GM21717 (cell line): ENCODE data around the gene SLC25A28.
"Not testable (repeated sequence)": the region's sequence is repeated elsewhere in the genome, so short reads cannot be mapped to it uniquely, and the experiment has no call there.

Experiments used
- ATAC-seq: cut with Tn5 transposase; IDR thresholded peaks from one replicate; pipeline ENCODE4 v1.9.1; 2021; ENCODE audit warnings: mild to moderate bottlenecking, moderate library complexity; ENCODE audit not compliant: unreplicated experiment

The SLC25A28 gene

DNA sequence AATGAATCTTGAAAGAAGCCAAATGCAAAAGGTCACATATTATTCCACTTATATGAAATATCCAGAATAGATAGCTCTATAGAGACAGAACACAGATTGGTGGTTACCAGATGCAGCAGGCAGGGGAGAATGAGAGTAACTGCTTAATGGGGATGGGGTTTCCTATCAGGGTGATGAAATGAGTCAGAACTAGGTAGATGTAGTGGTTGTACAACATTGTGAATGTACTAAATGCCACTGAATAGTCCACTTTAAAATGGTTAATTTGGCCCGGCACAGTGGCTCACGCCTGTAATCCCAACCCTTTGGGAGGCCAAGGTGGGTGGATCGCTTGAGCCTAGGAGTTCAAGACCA, 9.4 kb upstream of the SLC25A28 start:
- ATAC-seq = peak; percentile 55

DNA sequence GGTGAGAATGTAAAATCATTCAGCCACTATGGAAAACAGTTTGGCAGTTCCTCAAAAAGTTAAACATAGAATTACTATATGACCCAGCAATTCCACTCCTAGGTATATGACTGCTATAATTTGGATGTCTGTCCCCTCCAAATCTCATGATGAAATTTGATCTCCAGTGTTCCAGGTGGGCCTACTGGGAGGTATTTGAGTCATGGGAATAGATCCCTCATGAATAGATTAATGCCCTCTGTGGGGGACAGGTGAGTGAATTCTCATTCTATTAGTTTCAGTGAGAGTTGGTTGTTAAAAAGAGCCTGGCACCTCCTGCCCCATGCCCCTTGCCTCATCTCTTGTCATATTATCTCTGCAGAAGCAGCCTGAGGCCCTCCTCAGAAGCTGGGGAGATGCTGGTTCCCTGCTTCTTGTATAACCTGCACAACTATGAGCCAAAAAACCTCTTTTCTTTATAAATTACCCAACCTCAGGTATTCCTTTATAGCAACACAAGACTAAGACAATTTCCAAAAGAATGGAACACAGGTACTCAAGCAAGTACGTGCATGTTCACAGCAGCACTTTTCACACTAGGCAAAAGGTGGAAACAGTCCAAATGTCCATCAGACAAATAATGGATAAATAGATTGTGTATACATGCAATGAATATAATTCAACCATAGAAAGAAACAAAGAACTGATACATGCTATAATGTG, 8.8 kb upstream of the SLC25A28 start:
- no peak for ATAC-seq

DNA sequence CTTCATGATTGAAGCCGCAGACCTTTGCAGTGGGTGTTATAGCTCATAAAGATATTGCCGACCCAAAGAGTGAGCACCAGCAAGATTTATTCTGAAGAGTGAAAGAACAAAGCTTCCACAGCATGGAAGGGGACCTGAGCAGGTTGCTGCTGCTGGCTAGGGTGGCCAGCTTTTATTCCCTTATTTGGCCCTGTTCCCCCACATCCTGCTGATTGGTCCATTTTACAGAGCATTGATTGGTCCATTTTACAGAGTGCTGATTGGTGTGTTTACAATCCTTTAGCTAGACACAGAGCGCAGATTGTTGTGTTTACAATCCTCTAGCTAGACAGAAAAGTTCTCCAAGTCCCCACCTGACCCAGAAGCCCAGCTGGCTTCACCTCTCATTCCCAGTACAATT, 4.9 kb upstream of the SLC25A28 start:
- not testable (repeated sequence) for ATAC-seq

DNA sequence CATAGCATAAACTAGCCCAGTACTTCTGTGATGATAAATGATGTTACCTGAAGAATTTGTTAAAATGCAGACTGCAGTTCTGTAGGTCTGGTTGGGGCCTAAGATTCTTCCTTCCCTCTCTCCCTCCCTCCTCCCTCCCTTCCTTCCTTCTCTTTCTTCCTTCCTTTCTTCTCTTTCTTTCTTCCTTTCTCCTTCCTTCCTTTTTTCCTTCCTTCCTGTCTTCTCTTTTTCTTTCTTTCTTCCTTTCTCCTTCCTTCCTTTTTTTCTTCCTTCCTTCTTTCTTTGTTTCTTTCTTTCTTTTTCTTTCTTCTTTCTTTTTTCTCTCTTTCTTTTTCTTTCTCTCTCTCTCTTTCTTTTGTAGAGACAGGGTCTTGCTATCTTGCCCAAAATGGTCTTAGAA, 3.7 kb upstream of the SLC25A28 start:
- no peak for ATAC-seq

DNA sequence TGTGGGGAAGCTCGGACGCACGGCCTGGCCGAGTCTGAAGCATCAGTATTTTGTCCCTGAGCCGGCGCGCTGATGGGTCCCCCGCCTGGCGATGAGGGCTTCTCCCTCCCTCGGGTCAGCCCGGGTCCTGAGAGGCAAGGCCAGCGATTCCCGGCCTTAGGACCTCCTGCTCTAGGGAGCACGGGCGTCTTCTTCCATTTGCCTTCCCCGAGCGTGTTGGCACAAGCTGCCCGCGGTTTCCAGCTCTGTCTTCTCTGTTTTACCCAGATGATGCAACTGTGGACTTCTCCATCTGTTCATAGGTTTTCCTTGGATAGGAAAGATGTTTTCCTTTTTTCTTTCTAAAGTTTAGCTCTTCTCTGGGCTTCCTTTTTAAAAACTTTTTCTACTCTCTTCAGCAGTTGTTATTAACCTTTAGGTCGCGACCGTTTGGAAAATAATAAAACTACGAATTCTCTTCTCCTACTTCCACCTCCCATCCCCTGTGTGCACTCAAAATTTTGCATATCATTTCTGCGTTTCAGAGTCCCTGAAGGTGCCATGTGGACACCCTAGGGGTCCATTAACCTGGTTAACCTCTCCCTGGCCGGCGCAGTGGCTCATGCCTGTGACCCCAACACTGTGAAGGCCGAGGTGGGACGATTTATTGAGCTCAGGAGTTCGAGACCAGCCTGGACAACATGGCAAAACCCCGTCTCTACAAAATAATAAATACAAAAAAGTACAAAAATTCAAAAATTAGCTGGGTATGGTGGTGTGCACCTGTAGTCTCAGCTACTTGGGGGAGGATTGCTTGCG, 1.4 kb upstream of the SLC25A28 start:
- ATAC-seq = no peak

DNA sequence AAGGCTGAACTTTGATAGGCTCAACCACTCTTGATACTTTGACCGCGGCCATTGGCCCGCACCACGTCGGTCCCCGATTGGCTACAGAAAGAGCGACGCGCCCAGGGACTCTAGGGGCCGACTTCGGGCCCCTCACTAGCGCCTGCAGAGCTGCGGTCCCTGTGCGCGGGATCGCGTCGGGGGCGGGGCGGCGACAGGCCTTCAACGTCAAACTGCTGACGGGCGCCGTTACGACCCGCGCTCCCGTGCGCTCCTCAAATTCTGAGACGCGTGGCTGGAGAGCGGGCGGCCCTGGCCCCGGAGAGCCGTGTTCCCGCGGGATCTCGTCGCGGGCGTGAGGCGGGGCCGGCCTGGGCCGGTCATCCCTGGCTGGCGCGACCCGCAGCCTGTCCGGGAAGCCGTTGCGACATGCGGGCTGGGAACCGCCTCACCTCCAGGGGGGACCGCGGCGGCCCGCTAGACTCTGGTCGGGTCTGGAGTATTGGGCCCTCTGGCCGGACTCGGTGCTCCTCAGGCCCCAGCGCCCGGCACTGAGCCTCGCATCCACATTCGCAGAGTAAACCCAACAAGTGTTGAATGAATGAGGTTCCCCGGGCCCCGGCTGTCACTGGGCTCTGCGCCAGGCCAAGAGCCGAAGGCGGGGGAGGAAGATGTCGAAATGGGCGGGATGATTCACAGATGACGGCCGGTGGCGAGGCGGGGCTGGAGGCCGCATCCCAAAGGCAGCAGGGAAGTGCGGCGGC, 643 bp upstream of the SLC25A28 start:
- peak; percentile 90 for ATAC-seq

DNA sequence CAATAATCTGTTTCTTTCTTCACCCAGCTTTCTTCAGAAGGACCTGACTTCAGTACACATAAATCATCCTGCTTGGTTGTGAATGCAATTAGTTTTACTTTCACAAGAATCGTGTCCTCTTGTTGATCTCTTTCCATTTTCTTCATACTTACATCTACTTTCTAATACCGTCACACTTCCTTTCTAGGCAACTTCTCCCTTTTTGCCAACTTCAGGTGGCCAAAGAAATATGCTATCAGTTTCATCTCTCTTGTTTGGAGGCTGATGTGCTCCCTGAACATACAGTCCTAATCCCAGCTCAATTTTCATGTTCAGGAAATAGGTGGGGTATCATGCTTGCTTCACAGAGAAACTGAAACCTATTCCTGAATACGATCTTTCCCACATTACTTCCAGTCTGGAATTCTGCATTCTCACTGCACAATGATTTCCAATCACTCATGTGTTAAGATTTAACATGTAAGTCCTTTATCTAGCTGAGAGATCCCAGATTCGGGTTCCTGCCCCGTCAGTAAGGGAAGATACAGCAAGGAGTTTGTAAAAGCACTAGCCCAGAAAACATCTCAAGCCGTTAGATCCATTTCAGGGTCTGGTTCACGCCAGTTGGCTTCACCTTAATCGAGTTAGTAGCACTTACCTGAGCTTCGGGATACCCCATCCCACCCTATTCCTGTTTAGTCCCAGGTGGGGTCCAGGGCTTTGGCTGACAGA, 994 bp downstream of the SLC25A28 start:
- ATAC-seq = no peak

DNA sequence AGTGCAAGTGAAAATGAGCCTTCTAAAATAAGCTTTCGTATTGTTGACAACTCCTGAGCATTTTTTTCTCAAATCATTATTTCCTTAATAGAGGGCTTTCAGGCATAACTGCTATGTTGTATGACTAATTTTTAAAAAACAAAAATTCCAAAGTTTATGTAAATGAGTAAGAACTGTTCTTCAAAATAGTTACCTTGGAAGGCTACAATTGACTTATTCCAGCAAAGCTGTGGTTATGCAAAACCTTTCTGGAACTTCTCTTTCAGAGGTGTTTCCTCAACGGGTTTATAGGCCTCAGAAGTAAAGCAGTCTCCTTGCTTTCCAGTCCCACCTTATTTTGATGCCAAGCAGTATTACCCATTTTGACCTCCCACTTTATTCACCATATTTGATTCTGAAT, 2.5 kb downstream of the SLC25A28 start:
- no peak for ATAC-seq

DNA sequence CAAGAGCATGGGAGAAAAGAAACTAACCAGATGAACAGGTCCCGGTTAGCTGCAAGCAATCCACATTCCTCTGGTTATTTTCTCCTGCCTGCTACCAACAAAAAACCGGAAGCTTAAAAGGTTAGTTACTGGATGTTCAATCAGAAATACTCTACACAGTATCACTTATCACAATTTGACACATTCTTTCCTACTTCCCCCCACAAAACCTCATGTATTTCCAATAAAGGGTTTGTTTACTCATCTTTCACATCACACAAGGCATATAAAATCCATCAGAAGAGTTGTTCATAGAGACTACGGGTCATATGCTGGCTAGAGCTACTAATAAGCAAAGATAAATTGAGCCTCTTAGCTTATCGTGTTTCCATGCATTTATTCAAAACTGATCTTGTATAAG, 4.8 kb downstream of the SLC25A28 start:
- ATAC-seq = no peak

DNA sequence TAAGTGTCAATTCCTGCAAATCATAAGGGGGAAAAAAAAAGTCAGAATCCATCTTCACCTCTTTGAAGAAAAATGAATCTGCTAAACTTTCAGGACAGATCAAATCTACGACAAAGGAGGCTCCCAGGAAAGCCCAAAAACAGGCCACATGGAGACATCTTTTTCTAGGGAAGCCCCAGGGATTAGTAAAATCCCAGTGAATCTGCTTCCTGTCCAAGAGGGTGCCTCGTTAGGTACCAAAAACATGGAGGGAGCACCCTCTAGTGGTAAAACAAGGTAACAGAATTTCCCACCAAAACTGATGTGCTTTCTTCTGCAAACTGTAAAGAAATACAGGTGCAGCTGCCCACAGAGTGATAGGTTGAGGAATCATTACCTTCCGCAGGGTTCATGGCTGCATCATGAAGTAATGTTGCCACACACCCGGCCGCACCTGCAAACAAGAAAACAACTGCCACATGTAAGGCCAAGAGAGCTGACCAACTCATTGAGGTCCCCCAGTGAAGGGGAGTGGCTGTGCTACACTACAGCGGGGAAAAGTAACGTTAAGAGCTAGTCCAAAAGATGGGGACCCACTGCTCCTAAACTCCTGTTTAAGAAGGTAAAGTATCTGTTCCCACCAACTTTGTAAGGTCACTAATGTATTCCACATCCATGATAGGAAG, 7.9 kb downstream of the SLC25A28 start:
- no peak for ATAC-seq

DNA sequence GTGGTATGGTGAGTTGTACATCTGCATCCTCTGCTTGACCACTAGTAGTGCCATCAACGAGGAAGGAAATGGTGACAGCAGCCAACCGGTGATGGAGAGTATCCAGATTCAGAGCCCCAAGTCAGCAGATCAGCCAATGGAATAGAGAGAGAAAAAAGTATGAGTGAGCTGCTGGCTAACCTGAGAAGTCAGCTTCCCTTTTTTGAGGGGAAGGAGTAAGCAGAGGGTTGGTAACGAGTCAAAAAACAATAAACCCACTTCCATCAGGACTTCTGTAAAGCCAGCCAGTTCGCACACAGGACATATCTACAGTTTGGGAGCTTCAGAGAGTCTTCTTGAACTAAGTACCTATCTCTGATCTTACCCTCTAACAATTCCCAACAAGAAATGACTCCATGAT, 8.9 kb downstream of the SLC25A28 start:
- ATAC-seq = no peak

DNA sequence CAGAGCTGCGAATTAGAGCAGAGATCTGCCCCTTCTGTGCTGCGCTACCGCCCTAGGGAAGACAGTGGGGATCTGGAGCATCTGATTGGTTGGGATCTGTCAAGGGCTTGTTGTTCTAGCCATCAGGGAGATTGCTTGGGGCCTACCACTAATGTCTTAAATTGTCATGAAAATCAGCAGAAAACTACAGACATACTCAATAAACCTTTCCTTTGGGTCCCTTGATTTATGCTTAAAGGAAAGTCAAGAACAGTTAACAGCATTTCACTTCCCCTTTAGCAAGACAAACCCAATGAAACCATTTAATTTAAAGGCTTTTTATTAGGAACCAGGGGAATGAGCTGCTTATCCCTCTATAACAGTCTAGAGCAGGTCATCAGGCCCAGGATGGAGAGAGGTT, 10.0 kb downstream of the SLC25A28 start:
- no peak for ATAC-seq

DNA sequence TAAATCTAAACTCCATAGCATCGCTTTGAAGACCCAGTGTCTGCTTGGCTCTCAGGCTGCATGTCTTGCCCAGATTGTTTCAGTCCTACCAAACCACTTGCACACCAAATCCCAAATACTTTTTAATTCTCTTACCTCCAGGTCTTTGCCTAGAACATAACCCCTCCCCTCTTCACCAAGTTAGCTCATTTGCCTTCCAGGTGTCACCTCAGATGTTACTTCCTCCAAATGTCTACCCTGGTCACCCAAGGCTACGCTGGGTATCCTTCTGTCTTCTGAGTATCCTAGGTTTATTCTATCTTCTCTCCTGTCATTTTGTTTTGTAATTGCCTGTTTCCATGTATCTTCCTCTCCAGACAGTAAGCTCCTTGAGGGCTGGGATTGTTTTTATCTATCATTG, 11.1 kb downstream of the SLC25A28 start:
- ATAC-seq = no peak

DNA sequence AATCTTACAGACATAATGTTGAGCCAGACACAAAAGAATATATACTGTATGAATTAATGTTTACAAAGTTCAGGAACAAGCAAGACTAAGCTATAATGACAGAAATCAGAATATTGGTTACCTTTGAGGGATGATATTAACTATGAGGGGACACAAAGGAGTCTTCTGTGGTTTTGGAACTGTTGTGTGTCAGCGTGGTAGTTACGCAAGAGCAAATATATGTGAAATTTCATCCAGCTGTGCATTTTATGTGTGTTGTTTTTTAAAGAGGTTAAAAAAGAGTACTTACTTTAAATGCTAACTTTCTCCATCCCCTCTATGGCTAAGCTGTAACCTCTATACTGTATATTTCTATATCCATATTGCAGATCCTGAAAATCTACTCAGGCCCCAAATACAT, 14.9 kb downstream of the SLC25A28 start:
- no peak for ATAC-seq

DNA sequence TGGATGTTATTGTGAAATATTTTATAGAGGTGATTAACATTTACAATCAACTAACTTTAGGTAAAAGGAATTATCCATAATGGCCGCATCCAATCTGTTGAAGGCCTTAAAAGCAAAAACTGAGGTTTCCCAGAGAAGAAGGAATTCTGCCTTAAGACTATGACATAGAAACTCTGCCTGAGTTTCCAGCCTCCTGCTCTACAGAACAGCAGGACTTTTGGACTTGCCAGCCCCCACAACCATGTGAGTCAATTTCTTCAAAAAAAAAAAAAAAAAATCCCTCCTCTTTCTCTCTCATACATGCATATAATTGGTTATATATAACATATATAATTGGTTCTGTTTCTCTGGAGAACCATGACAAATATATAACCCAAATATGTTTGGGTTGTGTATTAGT, 15.4 kb downstream of the SLC25A28 start:
- ATAC-seq = no peak

DNA sequence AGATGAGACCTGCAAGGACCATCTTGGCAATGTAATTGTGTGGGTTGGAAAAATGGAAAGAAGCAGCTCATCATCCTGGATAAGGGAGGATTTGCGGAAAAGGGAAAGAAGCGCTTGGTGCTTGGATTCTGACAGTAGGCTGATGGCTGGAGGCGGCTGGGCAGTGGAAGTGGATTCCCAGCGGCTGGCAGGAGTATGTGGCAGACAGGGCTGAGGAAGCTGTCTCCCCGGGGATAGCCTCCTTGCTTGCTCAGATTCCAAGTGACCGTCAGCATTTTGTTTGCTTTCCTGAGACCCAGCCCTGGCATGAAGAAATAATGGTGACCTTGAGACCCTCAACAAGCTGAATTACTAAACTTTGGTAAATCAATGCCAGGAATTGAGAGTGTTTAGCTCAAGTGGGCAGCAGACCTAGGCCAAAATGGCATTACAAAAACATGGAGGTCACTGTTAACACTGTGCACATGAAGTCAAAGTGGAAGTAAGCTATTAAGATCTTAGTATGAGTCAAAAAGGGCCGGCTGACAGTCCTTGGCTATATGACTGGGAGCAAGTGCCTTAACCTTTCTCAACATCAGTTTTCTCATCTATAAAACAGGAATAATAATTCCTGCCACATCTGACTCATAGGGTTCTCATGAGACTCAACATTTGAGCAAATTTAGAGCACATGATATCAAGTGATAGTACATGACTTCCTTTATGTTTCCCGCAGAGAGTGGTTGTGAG, 21.3 kb downstream of the SLC25A28 start:
- peak; percentile 63 for ATAC-seq

DNA sequence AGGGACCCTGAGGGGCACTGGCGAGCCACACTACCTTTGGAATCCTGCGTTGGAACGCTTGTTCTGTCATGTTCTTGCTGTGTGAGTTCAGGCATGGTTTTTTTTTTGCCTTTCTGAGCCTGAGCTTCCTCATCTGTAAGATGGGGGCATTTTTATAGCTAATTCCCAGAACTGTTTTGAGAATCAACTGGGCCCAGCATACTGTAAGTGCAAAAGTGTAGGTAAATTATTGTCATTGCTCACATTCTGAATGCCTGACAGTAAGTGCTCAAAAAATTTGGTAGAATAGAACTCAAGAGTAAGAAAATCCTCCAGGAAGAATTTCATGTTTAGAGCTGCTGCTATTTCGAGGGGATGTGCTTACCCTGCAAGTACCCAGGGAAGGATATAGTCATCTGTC, 22.2 kb downstream of the SLC25A28 start:
- ATAC-seq = no peak

DNA sequence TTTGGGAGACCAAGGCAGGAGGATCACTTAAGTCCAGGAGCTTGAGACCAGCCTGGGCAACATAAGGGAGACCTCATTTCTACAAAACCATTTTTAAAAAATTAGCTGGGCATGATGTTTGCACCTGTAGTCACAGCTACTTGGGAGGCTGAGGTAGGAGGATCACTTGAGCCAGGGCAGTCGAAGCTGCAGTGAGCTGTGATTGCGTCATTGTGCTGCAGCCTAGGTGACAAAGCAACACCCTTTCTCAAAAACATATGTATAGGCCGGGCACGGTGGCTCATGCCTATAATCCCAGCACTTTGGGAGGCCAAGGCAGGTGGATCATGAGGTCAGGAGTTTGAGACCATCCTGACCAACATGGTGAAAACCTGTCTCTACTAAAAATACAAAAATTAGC, 23.5 kb downstream of the SLC25A28 start:
- ATAC-seq = not testable (repeated sequence)

DNA sequence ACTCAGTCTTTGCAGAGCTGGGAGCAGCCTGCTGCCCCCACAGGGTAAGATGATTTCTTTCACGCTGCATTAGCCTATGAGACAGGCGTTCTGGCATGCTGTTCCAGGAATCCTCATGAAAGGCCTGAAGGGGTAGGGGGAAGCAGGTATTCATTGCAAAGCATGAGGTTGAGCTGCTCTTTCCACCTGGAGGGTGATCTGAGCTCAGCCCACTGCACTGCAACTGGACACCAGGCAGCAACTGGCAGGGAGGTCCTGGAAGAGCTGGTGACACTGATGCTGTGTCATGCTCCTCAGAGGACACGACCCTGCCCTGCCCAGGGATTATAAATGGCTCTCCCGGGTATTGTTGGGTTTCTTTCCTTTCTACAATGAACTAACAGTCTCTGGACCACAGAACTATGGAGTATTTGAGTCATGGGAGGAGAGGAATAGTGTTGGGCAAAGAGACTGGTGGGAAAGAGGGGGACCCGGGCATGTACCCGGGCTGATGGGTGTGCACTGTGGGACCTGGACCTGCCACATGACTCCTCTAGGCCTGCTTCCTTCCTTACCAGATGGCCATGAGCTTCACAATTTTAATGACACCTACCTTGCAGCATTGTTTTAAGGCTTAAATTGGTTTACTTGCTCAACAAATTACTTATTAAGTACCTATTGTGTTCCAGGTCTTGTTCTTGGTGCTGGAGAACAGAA, 24.3 kb downstream of the SLC25A28 start:
- no peak for ATAC-seq

DNA sequence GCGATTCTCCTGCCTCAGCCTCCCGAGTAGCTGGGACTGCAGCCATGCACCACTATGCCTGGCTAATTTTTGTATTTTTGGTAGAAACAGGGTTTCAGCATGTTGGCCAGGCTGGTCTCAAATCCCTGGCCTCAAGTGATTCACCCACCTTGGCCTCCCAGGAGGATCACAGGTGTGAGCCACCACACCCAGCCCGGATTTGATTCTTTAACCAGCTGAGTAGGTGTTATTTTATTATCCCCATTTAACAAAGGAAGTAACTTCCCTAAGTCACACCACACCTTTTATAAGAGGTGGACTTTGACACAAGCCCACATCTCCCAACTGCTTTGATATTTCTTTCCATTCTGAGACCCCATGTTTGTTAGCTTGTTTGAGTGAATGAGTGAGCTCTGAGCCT, 25.0 kb downstream of the SLC25A28 start:
- no peak for ATAC-seq
